HG03457 (cell line): ENCODE measurements around the gene PLEKHB2.
"Not testable (repeated sequence)": the region's sequence is repeated elsewhere in the genome, so short reads cannot be mapped to it uniquely, and the experiment has no call there.

Experiments used
- ATAC-seq: cut with Tn5 transposase; IDR thresholded peaks from one replicate; pipeline ENCODE4 v1.9.1; 2021; ENCODE audit warnings: moderate number of reproducible peaks; ENCODE audit not compliant: unreplicated experiment

PLEKHB2 gene

GRCh38 chr2:131142849-131143248, 37.7 kb downstream of the PLEKHB2 start:
- ATAC-seq, result no peak

- no peak for ATAC-seq
Observed at GRCh38 chr2:131143803-131144202, 38.7 kb downstream of the PLEKHB2 start.

- no peak for ATAC-seq
Observed at GRCh38 chr2:131145040-131145439, 39.9 kb downstream of the PLEKHB2 start.

GRCh38 chr2:131146231-131146630, 41.1 kb downstream of the PLEKHB2 start:
- ATAC-seq, result no peak

GRCh38 chr2:131146749-131147148, 41.6 kb downstream of the PLEKHB2 start:
- no peak for ATAC-seq

- no peak for ATAC-seq
Observed at GRCh38 chr2:131148426-131148825, 43.3 kb downstream of the PLEKHB2 start.

- not testable (repeated sequence) for ATAC-seq
Observed at GRCh38 chr2:131150109-131150508, 45.0 kb downstream of the PLEKHB2 start.

- no peak for ATAC-seq
Observed at GRCh38 chr2:131151398-131151797, 46.3 kb downstream of the PLEKHB2 start.

- ATAC-seq, result no peak
Observed at GRCh38 chr2:131152074-131152473, 46.9 kb downstream of the PLEKHB2 start.

- no peak for ATAC-seq
Observed at GRCh38 chr2:131153529-131153928, 48.4 kb downstream of the PLEKHB2 start.

GRCh38 chr2:131154071-131154531, 49.0 kb downstream of the PLEKHB2 start:
- ATAC-seq, result peak; percentile 90

GRCh38 chr2:131154647-131155046, 49.5 kb downstream of the PLEKHB2 start:
- ATAC-seq, result no peak

GRCh38 chr2:131155208-131155855, 50.2 kb downstream of the PLEKHB2 start:
- ATAC-seq, result no peak

- no peak for ATAC-seq
Observed at GRCh38 chr2:131156452-131157149, 51.5 kb downstream of the PLEKHB2 start.

GRCh38 chr2:131165562-131165961, 60.4 kb downstream of the PLEKHB2 start:
- ATAC-seq, result not testable (repeated sequence)

- no peak for ATAC-seq
Observed at GRCh38 chr2:131168538-131168937, 63.4 kb downstream of the PLEKHB2 start.

GRCh38 chr2:131178050-131178449, 72.9 kb downstream of the PLEKHB2 start:
- ATAC-seq, result not testable (repeated sequence)

- not testable (repeated sequence) for ATAC-seq
Observed at GRCh38 chr2:131178721-131179418, 73.7 kb downstream of the PLEKHB2 start.

- ATAC-seq, result not testable (repeated sequence)
Observed at GRCh38 chr2:131181451-131181850, 76.3 kb downstream of the PLEKHB2 start.

- not testable (repeated sequence) for ATAC-seq
Observed at GRCh38 chr2:131193421-131193820, 88.3 kb downstream of the PLEKHB2 start.

GRCh38 chr2:131196186-131196585, 91.0 kb downstream of the PLEKHB2 start:
- ATAC-seq, result not testable (repeated sequence)
